HG03196 (cell line): ENCODE results near the gene CROT.

ENCODE experiments used
- ATAC-seq: cut with Tn5 transposase; IDR thresholded peaks from one replicate; pipeline ENCODE4 v1.9.1; 2021; ENCODE audit not compliant: unreplicated experiment

CROT gene

GRCh38 chr7:87345166-87345927 is at the start of gene CROT:
Gene CROT, plus strand, starts transcription at chr7:87345664. Its CDS starts 3,405 bp downstream, at chr7:87349069.
- peak; percentile 99 for ATAC-seq

DNA sequence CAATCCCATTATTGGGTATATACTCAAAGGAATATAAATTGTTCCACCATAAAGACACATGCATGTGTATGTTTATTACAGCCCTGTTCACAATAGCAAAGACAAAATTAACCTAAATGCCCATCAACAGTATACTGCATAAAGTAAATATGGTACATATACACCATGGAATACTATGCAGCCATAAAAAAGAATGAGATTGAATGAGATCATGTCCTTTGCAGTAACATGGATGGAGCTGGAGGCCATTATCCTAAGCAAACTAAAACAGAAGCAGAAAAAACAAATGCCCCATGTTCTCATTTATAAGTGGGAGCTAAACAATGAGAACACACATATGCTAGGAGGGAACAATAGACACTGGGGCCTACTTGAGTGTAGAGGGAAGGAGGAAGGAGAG is 44.7 kb upstream of the CROT start:
- ATAC-seq: no peak

DNA sequence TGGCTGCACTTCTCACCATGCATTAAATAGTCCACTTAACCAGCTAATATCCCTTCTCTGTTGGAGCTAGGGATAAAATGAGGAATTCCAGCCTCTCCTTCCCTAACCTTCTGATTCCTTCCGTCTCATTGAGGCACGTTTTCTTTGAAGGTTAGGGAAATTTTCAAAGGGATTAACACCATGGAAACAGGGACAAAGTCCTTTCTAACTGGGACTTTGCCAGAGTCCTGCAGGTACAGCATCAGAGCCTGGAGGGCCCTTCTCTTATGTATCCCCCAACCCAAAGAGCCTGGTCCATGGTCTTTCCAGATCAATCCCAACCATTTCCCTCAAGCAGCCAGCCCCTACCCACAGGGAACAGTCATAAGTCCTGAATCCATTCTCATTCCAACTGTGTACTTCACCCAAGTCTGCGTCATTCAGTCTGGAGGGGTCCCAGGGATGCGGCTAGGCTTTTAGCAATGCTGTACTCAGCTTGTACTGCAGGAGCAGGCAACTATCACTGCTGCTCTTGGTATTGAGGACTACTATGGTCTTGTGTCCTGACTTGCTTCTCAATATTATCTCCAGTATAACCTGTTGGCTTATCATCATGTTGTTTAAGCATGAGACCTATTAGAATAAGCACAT is 34.6 kb upstream of the CROT start:
- no peak for ATAC-seq

GRCh38 chr7:87312215-87312865 is 33.1 kb upstream of the CROT start:
- peak; percentile 65 for ATAC-seq

DNA sequence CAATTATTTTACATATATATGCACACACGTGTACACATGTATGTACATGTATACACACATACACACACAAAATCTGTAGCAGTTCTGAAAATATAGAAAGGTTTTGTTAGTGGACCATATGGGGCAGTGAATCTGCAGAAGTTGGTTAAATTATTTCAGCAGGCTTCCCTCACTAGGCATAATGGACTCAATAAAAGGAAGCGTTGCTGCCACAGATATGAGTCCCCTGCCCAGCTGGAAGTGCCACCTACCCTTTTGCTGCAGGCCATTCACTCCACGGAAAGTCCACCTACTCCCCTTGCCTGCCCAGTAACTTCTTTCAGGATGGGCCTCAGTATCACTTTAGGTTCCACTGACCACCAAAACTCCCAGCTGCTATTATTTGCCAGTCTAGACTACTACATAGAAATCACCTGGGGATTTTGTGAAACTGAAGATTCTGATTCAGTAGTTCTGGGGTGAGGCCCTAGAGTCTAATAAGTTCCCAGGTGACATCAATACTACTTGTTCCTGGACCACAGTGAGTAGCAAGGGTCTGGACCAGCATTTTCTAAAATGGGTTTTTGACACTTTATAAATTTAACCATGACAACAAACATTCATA is 29.3 kb upstream of the CROT start:
- ATAC-seq: peak; percentile 70

- ATAC-seq: no peak
These were observed 28.5 kb upstream of the CROT start for GRCh38 chr7:87316846-87317552.

GRCh38 chr7:87317691-87318245 is 27.7 kb upstream of the CROT start:
- ATAC-seq: no peak

DNA sequence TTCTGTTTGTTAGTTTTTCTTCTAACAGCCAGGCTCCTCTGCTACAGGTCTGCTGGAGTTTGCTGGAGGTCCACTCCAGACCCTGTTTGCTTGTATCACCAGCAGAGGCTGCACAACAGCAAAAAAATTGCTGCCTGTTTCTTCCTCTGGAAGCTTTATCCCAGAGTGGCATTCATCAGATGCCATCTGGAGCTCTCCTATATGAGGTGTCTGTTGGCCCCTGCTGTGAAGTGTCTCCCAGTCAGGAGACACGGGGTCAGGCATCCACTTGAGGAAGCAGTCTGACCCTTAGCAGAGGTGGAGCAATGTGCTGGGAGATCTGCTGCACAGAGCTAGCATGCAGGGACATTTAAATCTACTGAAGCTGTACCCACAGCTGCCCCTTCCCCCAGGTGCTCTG is 26.7 kb upstream of the CROT start:
- peak; percentile 11 for ATAC-seq

DNA sequence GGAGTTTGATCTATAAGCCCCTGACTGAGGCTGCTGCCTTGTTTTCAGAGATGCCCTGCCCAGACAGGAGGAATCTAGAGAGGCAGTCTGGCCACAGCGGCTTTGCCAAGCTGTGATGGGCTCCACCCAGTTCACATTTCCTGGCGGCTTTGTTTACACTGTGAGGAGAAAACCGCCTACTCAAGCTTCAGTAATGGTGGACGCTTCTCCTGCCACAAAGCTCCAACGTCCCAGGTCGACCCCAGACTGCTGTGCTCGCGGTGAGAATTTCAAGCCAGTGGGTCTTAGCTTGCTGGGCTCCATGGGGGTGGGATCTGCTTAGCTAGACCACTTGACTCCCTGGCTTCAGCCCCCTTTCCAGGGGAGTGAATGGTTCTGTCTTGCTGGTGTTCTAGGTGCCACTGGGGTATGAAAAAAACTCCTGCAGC is 26.3 kb upstream of the CROT start:
- ATAC-seq: peak; percentile 54

DNA sequence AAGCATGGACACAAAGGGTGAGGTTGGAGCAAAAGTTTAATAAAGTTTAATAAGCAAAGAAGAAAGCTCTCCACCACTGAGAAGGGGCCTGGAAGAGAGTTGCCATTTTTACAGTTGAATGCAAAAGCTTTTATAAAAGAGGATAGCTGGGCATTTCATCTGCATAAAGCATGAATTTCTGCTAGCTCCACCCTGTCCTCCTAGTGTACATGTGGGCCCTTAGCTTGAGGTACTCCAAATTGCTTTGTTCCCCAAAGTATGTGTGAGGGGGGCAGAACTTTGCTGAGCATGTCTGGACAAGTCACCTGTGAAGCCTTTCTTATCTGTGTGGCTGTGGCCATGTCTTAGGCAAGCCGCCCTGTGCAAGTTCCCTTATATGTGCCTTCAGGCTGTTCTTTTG is 22.6 kb upstream of the CROT start:
- no peak for ATAC-seq

GRCh38 chr7:87325576-87326370 is 19.7 kb upstream of the CROT start:
- ATAC-seq: no peak

DNA sequence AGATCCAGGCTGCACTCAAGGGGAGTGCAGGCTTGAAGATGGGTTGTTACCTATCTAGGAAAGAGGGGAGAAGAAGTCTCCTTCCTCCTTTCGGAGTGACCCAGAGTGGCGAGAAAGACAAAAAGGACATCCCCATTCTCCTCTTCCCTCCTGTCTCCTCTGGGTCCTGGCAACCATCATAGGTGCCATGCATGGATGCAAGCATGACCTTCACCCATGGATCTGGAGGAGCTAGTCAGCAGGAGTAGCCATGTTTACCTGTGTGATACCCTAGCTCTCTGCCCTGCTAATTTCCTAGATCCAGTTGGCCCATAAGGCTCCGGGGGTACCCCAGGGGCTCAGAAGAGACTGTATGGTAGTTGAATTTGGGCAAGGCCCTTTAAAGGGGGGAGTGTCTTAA is 17.2 kb upstream of the CROT start:
- no peak for ATAC-seq

DNA sequence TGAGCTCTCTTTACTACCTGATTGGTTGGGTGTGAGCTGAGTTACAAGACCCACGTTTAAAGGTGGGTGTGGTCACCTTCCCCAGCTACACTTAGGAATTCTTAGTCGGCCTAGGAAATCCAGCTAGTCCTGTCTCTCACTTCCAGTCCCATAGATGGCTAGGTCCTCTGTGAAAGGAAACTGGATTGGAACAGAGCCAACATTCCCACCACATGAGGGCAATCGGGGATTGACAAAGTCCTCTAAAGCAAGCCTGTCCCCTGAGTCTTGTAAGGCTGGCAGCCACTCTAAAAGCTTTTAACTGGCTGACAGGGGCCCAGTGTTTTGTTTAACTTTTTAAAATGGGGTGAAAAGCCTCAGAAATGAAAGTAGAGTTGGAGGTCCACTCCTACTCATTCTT is 15.1 kb upstream of the CROT start:
- ATAC-seq: no peak

DNA sequence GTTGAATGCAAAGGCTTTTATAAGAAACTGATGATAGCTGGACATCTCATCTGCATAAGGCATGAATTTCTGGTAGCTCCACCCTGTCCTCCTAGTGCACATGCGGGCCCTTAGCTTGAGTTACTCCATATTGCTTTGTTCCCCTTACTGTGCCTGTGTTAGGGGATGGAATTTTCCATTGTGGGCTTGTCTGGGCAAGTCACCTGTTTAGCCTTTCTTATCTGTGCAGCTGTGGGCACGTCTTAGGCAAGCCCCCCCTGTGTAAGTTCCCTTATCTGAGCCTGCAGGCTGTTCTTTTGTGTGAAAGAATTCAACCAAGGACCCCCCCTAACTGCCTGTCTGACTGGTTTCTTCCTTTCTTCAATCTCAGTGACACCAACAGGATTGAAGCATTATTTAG is 14.5 kb upstream of the CROT start:
- ATAC-seq: no peak

- no peak for ATAC-seq
These were observed 13.7 kb upstream of the CROT start for GRCh38 chr7:87331687-87332252.

- no peak for ATAC-seq
These were observed 13.1 kb upstream of the CROT start for GRCh38 chr7:87332321-87332720.

DNA sequence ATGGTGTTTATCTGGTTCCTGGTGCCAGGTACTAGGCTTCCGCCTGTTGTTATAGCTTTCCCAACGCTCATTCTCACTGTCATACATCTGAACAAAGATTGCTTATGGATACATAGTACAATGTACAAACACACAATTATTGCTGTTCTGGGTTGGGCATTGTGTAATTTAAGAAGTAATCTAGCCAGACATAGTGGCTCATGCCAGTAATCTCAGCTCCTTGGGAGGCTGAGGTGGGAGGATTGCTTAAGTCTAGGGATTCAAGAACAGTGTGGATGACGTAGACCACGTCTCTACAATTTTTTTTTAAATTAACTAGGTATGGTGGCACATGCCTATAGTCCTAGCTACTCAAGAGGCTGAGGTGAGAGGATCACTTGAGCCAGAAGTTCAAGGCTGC is 9.3 kb upstream of the CROT start:
- ATAC-seq: no peak

DNA sequence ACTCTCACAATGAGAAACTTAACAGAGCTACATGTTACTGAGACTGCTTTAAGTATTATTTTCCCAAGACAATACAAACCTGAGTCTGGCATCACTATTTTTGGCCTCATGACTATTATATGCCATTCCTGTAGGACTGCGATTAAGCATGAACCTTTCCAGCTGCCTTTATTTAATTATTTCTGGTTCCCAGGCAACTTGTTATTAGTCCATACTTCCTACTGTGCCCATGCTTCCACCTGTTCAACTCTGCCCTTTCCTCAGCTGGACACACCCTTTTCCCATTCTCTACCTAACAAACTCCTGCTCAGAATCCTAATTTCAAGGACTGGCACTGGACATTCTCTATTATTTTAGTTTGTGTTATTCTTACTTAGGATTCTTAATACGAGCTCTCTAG is 8.1 kb upstream of the CROT start:
- no peak for ATAC-seq

- no peak for ATAC-seq
These were observed 6.0 kb upstream of the CROT start for GRCh38 chr7:87339373-87339897.
